Measurements from ENCODE around the gene KIF25. TPM values are rescaled to one million over a fixed set of nuclear protein-coding genes. Genes with fewer than 3 reads are reported as not detected.
A peak's percentile ranks its signal among the peaks of the same experiment; 100 is the strongest.

Gene KIF25
- total RNA-seq, 1 donor from 2014 or later: 0.05 TPM

- no peak for DNase-seq (ENCODE audit: low read depth)
These were observed 51.8 kb downstream of the KIF25 start for GRCh38 chr6:168049277-168049676.

GRCh38 chr6:168049706-168050224, 52.3 kb downstream of the KIF25 start:
- no peak for DNase-seq (ENCODE audit: low read depth)

GRCh38 chr6:168050225-168050880, 52.9 kb downstream of the KIF25 start:
- peak; percentile 3 for DNase-seq (ENCODE audit: low read depth)

GRCh38 chr6:168050881-168051586, 53.6 kb downstream of the KIF25 start:
- no peak for DNase-seq (ENCODE audit: low read depth)

- DNase-seq (ENCODE audit: low read depth): no peak
These were observed 54.2 kb downstream of the KIF25 start for GRCh38 chr6:168051648-168052047.

GRCh38 chr6:168052291-168052891, 54.9 kb downstream of the KIF25 start:
- no peak for DNase-seq (ENCODE audit: low read depth)

- DNase-seq (ENCODE audit: low read depth): no peak
These were observed 55.9 kb downstream of the KIF25 start for GRCh38 chr6:168053086-168053956.

GRCh38 chr6:168053957-168054471, 56.5 kb downstream of the KIF25 start:
- no peak for DNase-seq (ENCODE audit: low read depth)

- no peak for DNase-seq (ENCODE audit: low read depth)
These were observed 57.5 kb downstream of the KIF25 start for GRCh38 chr6:168054765-168055560.

- DNase-seq (ENCODE audit: low read depth): no peak
These were observed 58.4 kb downstream of the KIF25 start for GRCh38 chr6:168055696-168056489.

GRCh38 chr6:168056892-168057527, 59.5 kb downstream of the KIF25 start:
- no peak for DNase-seq (ENCODE audit: low read depth)

GRCh38 chr6:168057836-168058235, 60.4 kb downstream of the KIF25 start:
- no peak for DNase-seq (ENCODE audit: low read depth)

GRCh38 chr6:168058691-168059551, 61.5 kb downstream of the KIF25 start:
- no peak for DNase-seq (ENCODE audit: low read depth)

GRCh38 chr6:168060521-168060931, 63.1 kb downstream of the KIF25 start:
- DNase-seq (ENCODE audit: low read depth): peak; percentile 59

- DNase-seq (ENCODE audit: low read depth): no peak
These were observed 64.1 kb downstream of the KIF25 start for GRCh38 chr6:168061269-168062210.

GRCh38 chr6:168062346-168063289, 65.1 kb downstream of the KIF25 start:
- no peak for DNase-seq (ENCODE audit: low read depth)

All from renal cortical epithelial cell (primary cell).